Lower leg skin (tissue), 3 donors: Measurements from ENCODE around the gene ATP5PD.

ENCODE experiments used
- CTCF ChIP-seq, 3 donors: fragments of 450-650 bp; IDR thresholded peaks; one replicate each; pipeline ENCODE4 v1.5.1; 2016; ENCODE audit warnings: antibody characterized with exemption in 3 of 3, mild to moderate bottlenecking in 3 of 3, moderate library complexity in 2 of 3
- POLR2A ChIP-seq, 2 donors: fragments of 450-650 bp; IDR thresholded peaks; one replicate each; pipeline ENCODE4 v1.6.1; 2016 to 2017; ENCODE audit warnings: antibody characterized with exemption in 2 of 2, mild to moderate bottlenecking in 1 of 2, moderate library complexity in 1 of 2

- TF ChIP-seq POLR2A (IDR thresholded peaks at IDR 0.05) = no peak
- TF ChIP-seq CTCF (IDR thresholded peaks at IDR 0.05) = no peak
Observed at GRCh38 chr17:75003070-75003956, 43.5 kb downstream of the ATP5PD start.
